Measurements from ENCODE around the gene PIR. TPM values are rescaled to one million over a fixed set of nuclear protein-coding genes. Genes with fewer than 3 reads are reported as not detected.

The PIR gene
- total and polyA plus RNA-seq, 2 of the 8 experiments (the other 6 are each of a cell fraction or from before 2014, with no cell fraction given): 6.4 to 10.3 TPM

DNA sequence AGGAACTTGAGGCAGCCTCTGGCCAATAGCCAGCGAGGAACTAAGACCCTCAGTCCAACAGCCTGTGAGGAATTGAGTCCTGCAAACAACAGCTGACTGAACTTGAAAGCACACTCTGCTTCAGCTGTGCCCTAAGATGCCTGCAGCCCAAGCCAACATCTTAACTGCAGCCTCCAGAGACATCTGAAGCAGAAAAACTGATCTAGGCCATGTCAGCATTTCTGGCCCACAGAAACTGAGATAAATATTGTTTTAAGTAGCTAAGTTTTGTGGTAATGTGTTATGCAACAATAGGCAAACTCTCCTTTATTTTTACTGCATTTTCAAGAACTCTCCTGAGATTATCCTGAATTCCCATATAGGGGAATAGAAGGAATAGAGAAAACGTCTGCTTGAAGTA, 133.4 kb downstream of the PIR start:
- H3K4me1 ChIP-seq (replicated peaks in 1 of 4; ENCODE audit: control insufficient read depth in 3 of 4, insufficient read depth in 4 of 4, low read length in 3 of 4): no peaks in the 10 kb centered on the region
- H4K5ac ChIP-seq (ENCODE audit: insufficient read length, low read depth, low read length): no peak overlapping the region
- no peak overlapping the region for H2BK12ac ChIP-seq (ENCODE audit: low read depth, low read length)
- no peak overlapping the region for H3K56ac ChIP-seq (replicated peaks; ENCODE audit: insufficient read length, low read depth, low read length)
- CTCF ChIA-PET (ENCODE audit: partially characterized antibody): interaction anchor here (0.9 to 2.6 kb wide), 2 partner anchors 10 to 13 kb away, joined by 4 to 13 read pairs; no protein-coding TSS in a partner anchor
- H3K23ac ChIP-seq (ENCODE audit: insufficient read length): no peak overlapping the region
- H4K91ac ChIP-seq (replicated peaks; ENCODE audit: insufficient read length, low read length): no peak overlapping the region
- POLR2A ChIA-PET (ENCODE audit: partially characterized antibody): no interaction called here
- no peak overlapping the region for H2BK120ac ChIP-seq (replicated peaks; ENCODE audit: low read depth, low read length)
- no peak overlapping the region for H3K14ac ChIP-seq (ENCODE audit: insufficient read length)
- H2BK20ac ChIP-seq (ENCODE audit: low read length): no peak overlapping the region
- no peak for FAIRE-seq
- no peak overlapping the region for H3K4me2 ChIP-seq (ENCODE audit: insufficient read depth in 1 of 2, low read depth in 2 of 2, low read length in 2 of 2)
- H3K4ac ChIP-seq (replicated peaks; ENCODE audit: insufficient read length, low read depth, low read length): no peak overlapping the region
- no peaks in the 10 kb centered on the region for H3K79me1 ChIP-seq (ENCODE audit: low read depth, low read length)
- no peak overlapping the region for H2BK15ac ChIP-seq (ENCODE audit: low read length)
- H3K23me2 ChIP-seq (ENCODE audit: low read depth, low read length): no peaks in the 10 kb centered on the region
- DNase-seq (ENCODE audit: low read depth in 1 of 2, low spot score in 2 of 2): no peak
- H3K9ac ChIP-seq (replicated peaks in 1 of 4; ENCODE audit: extremely low read depth in 1 of 4, low read depth in 3 of 4, low read length in 3 of 4): no peak overlapping the region
- H4K20me1 ChIP-seq (replicated peaks in 1 of 2; ENCODE audit: control insufficient read depth in 1 of 2, insufficient read depth in 2 of 2, low read length in 2 of 2): no peaks in the 10 kb centered on the region
- H3K79me2 ChIP-seq (ENCODE audit: control insufficient read depth in 1 of 2, insufficient read depth in 2 of 2, low read length in 2 of 2): no peaks in the 10 kb centered on the region
- WGBS, 2 experiments (ENCODE audit: extremely low coverage in 1 of 2, insufficient coverage in 1 of 2, insufficient read length in 1 of 2, insufficient replicate concordance in 2 of 2, low coverage in 1 of 2, low lambda C conversion rate in 2 of 2, missing lambda C conversion rate in 1 of 2): 78% methylated on average over 1 of the region's 2 CpGs; no CpG with 5 or more reads in 1 of the 2 experiments
- no peaks in the 10 kb centered on the region for H3K9me3 ChIP-seq (ENCODE audit: insufficient read depth in 2 of 2, low read depth in 1 of 2, low read length in 1 of 2)
- H2BK5ac ChIP-seq (ENCODE audit: low read depth, low read length): no peak overlapping the region
- no peak overlapping the region for H2AK5ac ChIP-seq (ENCODE audit: low read depth, low read length)
- H4K8ac ChIP-seq (ENCODE audit: extremely low read depth, insufficient read depth, low read length): no peak overlapping the region
- no peak overlapping the region for H2AFZ ChIP-seq (ENCODE audit: low read length)
- no peak overlapping the region for H3K4me3 ChIP-seq (ENCODE audit: extremely low read depth in 1 of 4, insufficient read depth in 2 of 4, low read depth in 3 of 4, low read length in 4 of 4)
- H3K36me3 ChIP-seq (ENCODE audit: control insufficient read depth in 2 of 4, insufficient read depth in 4 of 4, low read length in 3 of 4): no peaks in the 10 kb centered on the region
- H3K27ac ChIP-seq (ENCODE audit: low read depth, low read length): no peak overlapping the region
- H3K27me3 ChIP-seq (replicated peaks in 1 of 4; ENCODE audit: control insufficient read depth in 3 of 4, extremely low read depth in 1 of 4, insufficient read depth in 3 of 4, low read length in 3 of 4): no peaks in the 10 kb centered on the region
- H3K18ac ChIP-seq (ENCODE audit: extremely low read depth, low read length): no peak overlapping the region
- no peak for TF ChIP-seq BRCA1 (IDR thresholded peaks at IDR 0.05; ENCODE audit: low read depth, low read length)
- TF ChIP-seq JUN (IDR thresholded peaks at IDR 0.05; ENCODE audit: low read depth, low read length): no peak
- no peak for TF ChIP-seq EGR1 (IDR thresholded peaks at IDR 0.05; ENCODE audit: borderline replicate concordance, low read depth, low read length)
- TF ChIP-seq FOSL1 (IDR thresholded peaks at IDR 0.05; ENCODE audit: insufficient read depth, low read depth, low read length): no peak
- TF ChIP-seq, protein P1, sequence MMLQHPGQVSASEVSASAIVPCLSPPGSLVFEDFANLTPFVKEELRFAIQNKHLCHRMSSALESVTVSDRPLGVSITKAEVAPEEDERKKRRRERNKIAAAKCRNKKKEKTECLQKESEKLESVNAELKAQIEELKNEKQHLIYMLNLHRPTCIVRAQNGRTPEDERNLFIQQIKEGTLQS (IDR thresholded peaks at IDR 0.05; ENCODE audit: insufficient read depth, low read depth, low read length): no peak
- no peak for TF ChIP-seq HDAC6 (IDR thresholded peaks at IDR 0.05; ENCODE audit: low read depth, low read length)
- TF ChIP-seq TBP (IDR thresholded peaks at IDR 0.05; ENCODE audit: low read depth, low read length): no peak
- no peak for TF ChIP-seq CBX8 (IDR thresholded peaks at IDR 0.05; ENCODE audit: borderline replicate concordance, low read depth, low read length)
- no peak for TF ChIP-seq CEBPB (IDR thresholded peaks at IDR 0.05; ENCODE audit: low read depth, low read length)
- no peak for TF ChIP-seq CREB1 (IDR thresholded peaks at IDR 0.05)
- TF ChIP-seq TCF12 (IDR thresholded peaks at IDR 0.05; ENCODE audit: low read depth, low read length): no peak
- TF ChIP-seq TEAD4 (IDR thresholded peaks at IDR 0.05; ENCODE audit: low read depth, low read length): no peak

All from H1 (cell line).